Measurements from ENCODE around the gene CNNM3. TPM values are rescaled to one million over a fixed set of nuclear protein-coding genes. Genes with fewer than 3 reads are reported as not detected.

CNNM3 gene
- total and polyA plus RNA-seq, 2 experiments from 2014 or later = 0.98 to 5.0 TPM

DNA sequence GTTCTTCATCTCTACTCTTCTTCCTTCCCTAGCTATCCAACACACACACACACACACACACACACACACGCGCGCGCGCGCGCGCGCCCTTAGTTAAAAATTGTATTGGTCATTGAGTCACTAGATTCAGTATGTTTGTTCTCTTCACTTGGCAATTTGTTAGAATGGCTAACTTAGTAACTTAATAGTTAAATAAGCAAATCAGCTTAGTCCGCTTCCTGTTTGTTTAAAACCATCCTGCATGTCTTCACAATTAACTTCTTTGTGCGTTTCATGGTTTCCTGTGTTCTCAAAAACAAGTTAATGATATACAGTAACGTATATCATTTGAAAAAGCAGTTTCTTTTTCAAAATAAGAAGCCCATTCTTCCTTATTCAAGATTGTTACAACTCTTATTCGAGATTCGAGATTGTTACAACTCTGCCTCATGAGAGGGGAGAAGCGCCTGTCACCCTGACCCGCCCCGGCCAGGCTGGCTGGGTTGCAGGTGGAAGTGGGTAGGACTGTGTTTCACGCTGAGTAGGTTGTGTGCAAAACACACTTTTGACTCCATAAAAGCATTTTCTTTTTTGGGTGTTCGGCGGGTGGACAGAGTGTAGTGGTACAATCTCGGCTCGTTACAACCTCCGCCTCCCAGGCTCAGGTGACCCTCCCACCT lies 9.5 kb upstream of the CNNM3 start:
- Histone ChIP-seq H4K20me1 (ENCODE audit: insufficient read depth) (no peaks in the 10 kb centered on the region), H3K4me2 (ENCODE audit: unreplicated experiment) (no peak overlapping the region), H3K9me3 (ENCODE audit: low read depth) (no peaks in the 10 kb centered on the region), H3K27me3 (replicated peaks; ENCODE audit: insufficient read depth) (no peaks in the 10 kb centered on the region), H2AFZ (no peak overlapping the region), H3K4me1 (ENCODE audit: insufficient read depth) (0 out of 2 replicates have a peak, but pooled peaks cover under 1% of the 10 kb centered on the region), H3K79me2 (ENCODE audit: insufficient read depth) (no peaks in the 10 kb centered on the region), H3K9me2 (ENCODE audit: insufficient read depth) (no peaks in the 10 kb centered on the region), H3K36me3 (ENCODE audit: low read depth) (no peaks in the 10 kb centered on the region), H3F3A (ENCODE audit: insufficient read depth) (no peaks in the 10 kb centered on the region), H3K9ac (no peak overlapping the region), H3K27ac (no peak overlapping the region), H3K4me3 (no peak overlapping the region)
- no peak for DNase-seq
- in situ Hi-C loops (cut with MboI) = no loop called here
- TF ChIP-seq EZH2 (IDR thresholded peaks at IDR 0.05; ENCODE audit: insufficient read depth, poor library complexity, severe bottlenecking) (no peak), EZH2phosphoT487 (IDR thresholded peaks at IDR 0.05; ENCODE audit: insufficient read depth, low read depth) (no peak)
- 94 to 96% methylated on average over 21 to 23 of the region's 23 CpGs for WGBS, 2 experiments (ENCODE audit: low coverage in 1 of 2, low lambda C conversion rate in 2 of 2, missing lambda C conversion rate in 2 of 2)

DNA sequence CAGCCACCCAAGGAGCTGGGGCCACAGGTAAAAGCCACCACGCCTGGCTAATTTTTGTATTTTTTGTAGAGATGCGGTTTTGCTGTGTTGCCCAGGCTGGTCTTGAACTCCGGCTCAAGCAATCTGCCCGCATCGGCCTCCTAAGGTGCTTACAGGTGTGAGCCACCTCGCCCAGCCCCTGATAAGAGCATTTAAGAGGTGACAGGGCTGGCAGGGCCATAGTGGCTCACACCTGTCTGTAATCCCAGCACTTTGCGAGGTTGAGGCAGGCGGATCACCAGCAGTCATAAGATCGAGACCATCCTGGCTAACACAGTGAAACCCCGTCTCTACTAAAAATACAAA lies 9.0 kb upstream of the CNNM3 start:
- H3K27ac ChIP-seq = no peak overlapping the region
- in situ Hi-C loops (cut with MboI) = no loop called here
- H3K79me2 ChIP-seq (ENCODE audit: insufficient read depth) = no peaks in the 10 kb centered on the region
- no peaks in the 10 kb centered on the region for H3F3A ChIP-seq (ENCODE audit: insufficient read depth)
- TF ChIP-seq EZH2phosphoT487 (IDR thresholded peaks at IDR 0.05; ENCODE audit: insufficient read depth, low read depth) (no peak), EZH2 (IDR thresholded peaks at IDR 0.05; ENCODE audit: insufficient read depth, poor library complexity, severe bottlenecking) (no peak)
- no peak for DNase-seq
- WGBS, 2 experiments (ENCODE audit: low coverage in 1 of 2, low lambda C conversion rate in 2 of 2, missing lambda C conversion rate in 2 of 2) = 95 to 96% methylated on average over 10 of the region's 10 CpGs
- peaks cover 5% of the 10 kb centered on the region; the same call in 1 of the 2 replicates for H3K4me1 ChIP-seq (ENCODE audit: insufficient read depth)
- H4K20me1 ChIP-seq (ENCODE audit: insufficient read depth) = no peaks in the 10 kb centered on the region
- no peak overlapping the region for H3K9ac ChIP-seq
- no peaks in the 10 kb centered on the region for H3K9me3 ChIP-seq (ENCODE audit: low read depth)
- no peak overlapping the region for H2AFZ ChIP-seq
- no peak overlapping the region for H3K4me2 ChIP-seq (ENCODE audit: unreplicated experiment)
- no peaks in the 10 kb centered on the region for H3K9me2 ChIP-seq (ENCODE audit: insufficient read depth)
- no peaks in the 10 kb centered on the region for H3K36me3 ChIP-seq (ENCODE audit: low read depth)
- H3K4me3 ChIP-seq = no peak overlapping the region
- no peaks in the 10 kb centered on the region for H3K27me3 ChIP-seq (replicated peaks; ENCODE audit: insufficient read depth)

DNA sequence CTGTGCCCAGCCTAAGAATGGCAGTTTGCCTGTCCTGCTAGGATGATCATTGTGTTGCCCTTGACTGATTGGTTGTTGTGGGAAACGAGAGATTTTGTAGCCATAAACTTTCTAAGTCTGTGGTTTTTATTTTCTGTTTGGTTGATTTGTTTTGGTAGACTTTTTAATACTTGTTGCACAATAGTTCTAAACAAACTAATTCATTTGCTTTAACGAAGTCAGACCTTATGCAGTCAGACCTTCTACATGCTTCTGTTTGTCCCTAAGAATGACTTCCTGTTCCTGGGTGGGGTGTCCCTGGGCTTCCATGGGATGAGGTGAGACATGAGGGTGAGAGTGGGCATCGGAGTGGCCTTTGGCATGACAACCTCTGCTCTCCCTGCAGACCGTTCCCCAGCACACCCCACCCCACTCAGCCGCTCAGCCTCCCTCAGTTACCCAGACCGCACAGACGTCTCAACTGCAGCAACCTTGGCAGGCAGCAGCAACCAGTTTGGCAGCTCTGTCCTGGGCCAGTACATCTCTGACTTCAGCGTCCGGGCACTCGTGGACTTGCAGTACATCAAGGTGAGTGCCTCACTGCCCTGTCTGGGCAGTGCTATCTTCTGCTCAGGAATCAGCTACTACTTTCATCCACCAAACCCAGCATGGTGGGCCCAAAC lies 7.8 kb upstream of the CNNM3 start:
- Histone ChIP-seq H3K9ac (no peak overlapping the region), H3K4me1 (ENCODE audit: insufficient read depth) (peaks cover 7% of the 10 kb centered on the region; the same call in 1 of the 2 replicates), H4K20me1 (ENCODE audit: insufficient read depth) (no peaks in the 10 kb centered on the region), H3K4me3 (no peak overlapping the region), H3K4me2 (ENCODE audit: unreplicated experiment) (no peak overlapping the region), H3K27me3 (replicated peaks; ENCODE audit: insufficient read depth) (no peaks in the 10 kb centered on the region), H3K79me2 (ENCODE audit: insufficient read depth) (no peaks in the 10 kb centered on the region), H3K36me3 (ENCODE audit: low read depth) (no peaks in the 10 kb centered on the region), H2AFZ (no peak overlapping the region), H3K9me3 (ENCODE audit: low read depth) (no peaks in the 10 kb centered on the region), H3F3A (ENCODE audit: insufficient read depth) (no peaks in the 10 kb centered on the region), H3K27ac (no peak overlapping the region), H3K9me2 (ENCODE audit: insufficient read depth) (no peaks in the 10 kb centered on the region)
- TF ChIP-seq EZH2phosphoT487 (IDR thresholded peaks at IDR 0.05; ENCODE audit: insufficient read depth, low read depth) (no peak), EZH2 (IDR thresholded peaks at IDR 0.05; ENCODE audit: insufficient read depth, poor library complexity, severe bottlenecking) (no peak)
- 82 to 83% methylated on average over 10 of the region's 10 CpGs for WGBS, 2 experiments (ENCODE audit: low coverage in 1 of 2, low lambda C conversion rate in 2 of 2, missing lambda C conversion rate in 2 of 2)
- DNase-seq = no peak
- in situ Hi-C loops (cut with MboI) = no loop called here

DNA sequence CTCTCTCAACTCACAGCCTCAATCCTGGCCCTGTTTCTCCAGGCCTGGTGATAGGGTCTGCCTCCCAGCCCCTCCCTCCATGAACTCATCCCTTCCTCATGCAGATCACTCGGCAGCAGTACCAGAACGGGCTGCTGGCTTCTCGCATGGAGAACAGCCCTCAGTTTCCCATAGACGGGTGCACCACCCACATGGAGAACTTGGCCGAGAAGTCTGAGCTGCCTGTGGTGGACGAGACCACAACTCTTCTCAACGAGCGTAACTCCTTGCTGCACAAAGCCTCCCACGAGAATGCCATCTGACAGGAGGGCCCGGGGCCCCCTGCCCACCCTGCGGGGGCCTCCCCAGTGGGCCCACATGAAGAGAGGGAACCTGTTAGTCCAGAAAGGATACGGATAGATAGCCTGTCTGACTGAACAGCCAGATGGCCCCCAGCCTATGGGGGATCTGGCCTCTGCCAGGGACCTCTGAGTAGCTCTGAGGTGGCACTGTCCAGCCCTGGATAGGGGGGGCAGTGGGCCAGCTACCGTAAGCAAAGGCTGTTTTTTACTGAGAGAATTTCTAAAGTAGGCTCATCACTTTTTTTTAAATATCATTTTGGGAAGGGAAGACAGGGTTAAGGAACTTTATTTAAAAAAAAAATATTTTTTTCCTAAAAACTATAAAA lies 6.7 kb upstream of the CNNM3 start:
- Histone ChIP-seq H3K9me2 (ENCODE audit: insufficient read depth) (no peaks in the 10 kb centered on the region), H3K9ac (no peak overlapping the region), H3K9me3 (ENCODE audit: low read depth) (no peaks in the 10 kb centered on the region), H3K4me1 (ENCODE audit: insufficient read depth) (peaks cover 7% of the 10 kb centered on the region; the same call in 1 of the 2 replicates), H3K27ac (no peak overlapping the region), H3K36me3 (ENCODE audit: low read depth) (no peaks in the 10 kb centered on the region), H3K4me3 (no peak overlapping the region), H3K27me3 (replicated peaks; ENCODE audit: insufficient read depth) (no peaks in the 10 kb centered on the region), H2AFZ (no peak overlapping the region), H3K79me2 (ENCODE audit: insufficient read depth) (no peaks in the 10 kb centered on the region), H4K20me1 (ENCODE audit: insufficient read depth) (no peaks in the 10 kb centered on the region), H3K4me2 (ENCODE audit: unreplicated experiment) (no peak overlapping the region), H3F3A (ENCODE audit: insufficient read depth) (no peaks in the 10 kb centered on the region)
- WGBS, 2 experiments (ENCODE audit: low coverage in 1 of 2, low lambda C conversion rate in 2 of 2, missing lambda C conversion rate in 2 of 2) = 85 to 88% methylated on average over 13 of the region's 13 CpGs
- in situ Hi-C loops (cut with MboI) = no loop called here
- TF ChIP-seq EZH2 (IDR thresholded peaks at IDR 0.05; ENCODE audit: insufficient read depth, poor library complexity, severe bottlenecking) (no peak), EZH2phosphoT487 (IDR thresholded peaks at IDR 0.05; ENCODE audit: insufficient read depth, low read depth) (no peak)
- no peak for DNase-seq
